ENCODE results near the gene CCL5. TPM values are rescaled to one million over a fixed set of nuclear protein-coding genes. Genes with fewer than 3 reads are reported as not detected.

CCL5 gene
- total and polyA plus RNA-seq, 2 experiments from 2014 or later: not detected

GRCh38 chr17:35867574-35867973, 12.6 kb downstream of the CCL5 start:
- no peaks in the 10 kb centered on the region for H3F3A ChIP-seq (ENCODE audit: insufficient read depth)
- H2AFZ ChIP-seq: no peak overlapping the region
- H3K4me1 ChIP-seq (ENCODE audit: insufficient read depth): peaks cover 5% of the 10 kb centered on the region; the same call in 1 of the 2 replicates
- TF ChIP-seq EZH2 (IDR thresholded peaks at IDR 0.05; ENCODE audit: insufficient read depth, poor library complexity, severe bottlenecking) (no peak), EZH2phosphoT487 (IDR thresholded peaks at IDR 0.05; ENCODE audit: insufficient read depth, low read depth) (no peak)
- 85 to 86% methylated on average over 3 of the region's 3 CpGs for WGBS, 2 experiments (ENCODE audit: low coverage in 1 of 2, low lambda C conversion rate in 2 of 2, missing lambda C conversion rate in 2 of 2)
- H3K9me3 ChIP-seq (ENCODE audit: low read depth): no peaks in the 10 kb centered on the region
- DNase-seq: no peak
- H3K9ac ChIP-seq: no peak overlapping the region
- H3K4me2 ChIP-seq (ENCODE audit: unreplicated experiment): no peak overlapping the region
- H3K27ac ChIP-seq: no peak overlapping the region
- H3K79me2 ChIP-seq (ENCODE audit: insufficient read depth): no peaks in the 10 kb centered on the region
- H4K20me1 ChIP-seq (ENCODE audit: insufficient read depth): no peaks in the 10 kb centered on the region
- no peaks in the 10 kb centered on the region for H3K36me3 ChIP-seq (ENCODE audit: low read depth)
- H3K27me3 ChIP-seq (replicated peaks; ENCODE audit: insufficient read depth): no peaks in the 10 kb centered on the region
- H3K4me3 ChIP-seq: no peak overlapping the region
- no peaks in the 10 kb centered on the region for H3K9me2 ChIP-seq (ENCODE audit: insufficient read depth)
- in situ Hi-C loops (cut with MboI): no loop called here

- Histone ChIP-seq H3K9me2 (ENCODE audit: insufficient read depth) (no peaks in the 10 kb centered on the region), H3K27ac (no peak overlapping the region), H3K36me3 (ENCODE audit: low read depth) (no peaks in the 10 kb centered on the region), H3K4me1 (ENCODE audit: insufficient read depth) (peaks cover 5% of the 10 kb centered on the region; the same call in 1 of the 2 replicates), H3K79me2 (ENCODE audit: insufficient read depth) (no peaks in the 10 kb centered on the region), H3K9ac (no peak overlapping the region), H4K20me1 (ENCODE audit: insufficient read depth) (no peaks in the 10 kb centered on the region), H3K9me3 (ENCODE audit: low read depth) (no peaks in the 10 kb centered on the region), H3K4me2 (ENCODE audit: unreplicated experiment) (no peak overlapping the region), H2AFZ (no peak overlapping the region), H3K4me3 (no peak overlapping the region), H3K27me3 (replicated peaks; ENCODE audit: insufficient read depth) (no peaks in the 10 kb centered on the region), H3F3A (ENCODE audit: insufficient read depth) (no peaks in the 10 kb centered on the region)
- in situ Hi-C loops (cut with MboI): no loop called here
- no peak for TF ChIP-seq EZH2 (IDR thresholded peaks at IDR 0.05; ENCODE audit: insufficient read depth, poor library complexity, severe bottlenecking)
- no peak for TF ChIP-seq EZH2phosphoT487 (IDR thresholded peaks at IDR 0.05; ENCODE audit: insufficient read depth, low read depth)
- peak; percentile 14 for DNase-seq
- WGBS, 2 experiments (ENCODE audit: low coverage in 1 of 2, low lambda C conversion rate in 2 of 2, missing lambda C conversion rate in 2 of 2): 100% methylated on average over 1 of the region's 1 CpG
Measured at GRCh38 chr17:35866341-35866950, 13.7 kb downstream of the CCL5 start.

DNA sequence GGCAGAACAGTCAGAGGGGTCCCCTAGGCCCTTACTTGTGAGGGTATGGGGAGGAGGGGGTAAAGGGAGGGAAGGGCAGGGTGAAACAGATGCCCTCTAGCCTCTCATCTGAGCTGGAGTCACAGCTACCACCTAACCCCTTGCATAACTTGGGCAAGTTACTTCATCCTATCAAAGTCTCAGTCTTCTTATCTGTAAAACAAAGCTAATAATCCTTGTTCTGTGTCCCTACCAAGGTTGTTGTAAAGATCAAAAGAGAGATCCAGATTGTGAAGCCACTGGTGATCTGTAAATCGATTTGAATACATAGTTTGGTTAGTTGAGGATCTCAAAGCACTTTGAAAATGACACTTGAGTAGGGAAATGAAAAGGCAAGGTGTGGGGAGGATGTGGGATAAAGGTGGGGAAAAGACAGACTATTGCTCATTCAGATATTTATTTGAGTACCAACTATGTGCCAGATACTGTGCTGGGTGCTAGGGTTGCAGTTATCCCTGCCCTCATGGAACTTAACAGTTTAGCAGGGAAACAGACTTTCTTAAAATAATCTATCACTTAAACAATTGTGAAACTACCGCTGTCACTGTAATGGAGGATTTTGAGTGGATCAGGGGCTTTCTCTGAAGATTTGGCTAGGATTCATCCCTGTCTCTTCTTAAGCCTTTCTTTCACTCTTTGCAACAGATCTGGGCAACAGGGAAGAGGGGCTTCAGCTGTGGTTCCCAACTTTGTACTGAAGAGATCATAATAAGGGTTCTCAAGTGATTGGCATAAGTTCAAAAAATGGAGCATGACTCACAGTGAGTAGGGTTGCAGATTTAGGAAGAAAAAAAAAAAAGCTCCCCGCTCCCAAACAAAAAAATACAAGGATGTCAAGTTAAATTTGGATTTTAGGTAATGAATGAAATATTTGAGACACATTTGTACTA, 14.5 kb downstream of the CCL5 start:
- WGBS, 2 experiments (ENCODE audit: low coverage in 1 of 2, low lambda C conversion rate in 2 of 2, missing lambda C conversion rate in 2 of 2): 76 to 82% methylated on average over 3 of the region's 3 CpGs
- Histone ChIP-seq H3K4me1 (ENCODE audit: insufficient read depth) (peaks cover 5% of the 10 kb centered on the region; the same call in 1 of the 2 replicates), H3K36me3 (ENCODE audit: low read depth) (no peaks in the 10 kb centered on the region), H3K4me2 (ENCODE audit: unreplicated experiment) (no peak overlapping the region), H4K20me1 (ENCODE audit: insufficient read depth) (no peaks in the 10 kb centered on the region), H3F3A (ENCODE audit: insufficient read depth) (no peaks in the 10 kb centered on the region), H3K9me3 (ENCODE audit: low read depth) (no peaks in the 10 kb centered on the region), H3K27ac (no peak overlapping the region), H3K27me3 (replicated peaks; ENCODE audit: insufficient read depth) (no peaks in the 10 kb centered on the region), H3K79me2 (ENCODE audit: insufficient read depth) (no peaks in the 10 kb centered on the region), H2AFZ (no peak overlapping the region), H3K9ac (no peak overlapping the region), H3K4me3 (no peak overlapping the region), H3K9me2 (ENCODE audit: insufficient read depth) (no peaks in the 10 kb centered on the region)
- in situ Hi-C loops (cut with MboI): no loop called here
- DNase-seq: peak; percentile 39
- TF ChIP-seq EZH2 (IDR thresholded peaks at IDR 0.05; ENCODE audit: insufficient read depth, poor library complexity, severe bottlenecking) (no peak), EZH2phosphoT487 (IDR thresholded peaks at IDR 0.05; ENCODE audit: insufficient read depth, low read depth) (no peak)

GRCh38 chr17:35864853-35865252, 15.3 kb downstream of the CCL5 start:
- Histone ChIP-seq H3K4me2 (ENCODE audit: unreplicated experiment) (no peak overlapping the region), H3K4me1 (ENCODE audit: insufficient read depth) (peaks cover 5% of the 10 kb centered on the region; the same call in 1 of the 2 replicates), H3K9me3 (ENCODE audit: low read depth) (no peaks in the 10 kb centered on the region), H3F3A (ENCODE audit: insufficient read depth) (no peaks in the 10 kb centered on the region), H2AFZ (no peak overlapping the region), H3K4me3 (no peak overlapping the region), H4K20me1 (ENCODE audit: insufficient read depth) (no peaks in the 10 kb centered on the region), H3K9ac (no peak overlapping the region), H3K9me2 (ENCODE audit: insufficient read depth) (no peaks in the 10 kb centered on the region), H3K27ac (no peak overlapping the region), H3K79me2 (ENCODE audit: insufficient read depth) (no peaks in the 10 kb centered on the region), H3K36me3 (ENCODE audit: low read depth) (no peaks in the 10 kb centered on the region), H3K27me3 (replicated peaks; ENCODE audit: insufficient read depth) (no peaks in the 10 kb centered on the region)
- 88 to 94% methylated on average over 7 of the region's 7 CpGs for WGBS, 2 experiments (ENCODE audit: low coverage in 1 of 2, low lambda C conversion rate in 2 of 2, missing lambda C conversion rate in 2 of 2)
- in situ Hi-C loops (cut with MboI): no loop called here
- no peak for DNase-seq
- TF ChIP-seq EZH2 (IDR thresholded peaks at IDR 0.05; ENCODE audit: insufficient read depth, poor library complexity, severe bottlenecking) (no peak), EZH2phosphoT487 (IDR thresholded peaks at IDR 0.05; ENCODE audit: insufficient read depth, low read depth) (no peak)

Data from GM23248 (cell line).